CD4-positive, alpha-beta T cell treated with Interleukin-1 beta for 1 hour (primary cell): ENCODE results near the gene MCF2L2.
A peak's percentile ranks its signal among the peaks of the same experiment; 100 is the strongest.

ENCODE experiments used
- DNase-seq, 2 donors: peaks; one replicate each; pipeline ENCODE4 v3.0.0-alpha.2; 2020 to 2022

The MCF2L2 gene

GRCh38 chr3:183226333-183226890 lies 202.0 kb downstream of the MCF2L2 start:
- no peak for DNase-seq

- DNase-seq: peak; percentile 9 to 29
Observed at GRCh38 chr3:183224180-183224970, 204.0 kb downstream of the MCF2L2 start.

GRCh38 chr3:183222631-183223235 lies 205.7 kb downstream of the MCF2L2 start:
- no peak for DNase-seq

- DNase-seq: no peak
Observed at GRCh38 chr3:183220828-183221227, 207.6 kb downstream of the MCF2L2 start.

GRCh38 chr3:183218826-183219225 lies 209.6 kb downstream of the MCF2L2 start:
- no peak for DNase-seq

GRCh38 chr3:183217548-183218332 lies 210.7 kb downstream of the MCF2L2 start:
- DNase-seq: no peak

- DNase-seq: no peak
Observed at GRCh38 chr3:183215591-183216202, 212.7 kb downstream of the MCF2L2 start.

- DNase-seq: no peak
Observed at GRCh38 chr3:183214277-183214612, 214.2 kb downstream of the MCF2L2 start.

GRCh38 chr3:183213415-183214276 lies 214.8 kb downstream of the MCF2L2 start:
- no peak for DNase-seq

GRCh38 chr3:183212565-183212964 lies 215.9 kb downstream of the MCF2L2 start:
- peak; percentile 7 to 49 for DNase-seq

- no peak for DNase-seq
Observed at GRCh38 chr3:183212096-183212495, 216.3 kb downstream of the MCF2L2 start.

GRCh38 chr3:183211352-183211751 lies 217.1 kb downstream of the MCF2L2 start:
- DNase-seq: peak in 1 of 2 donors; percentile 10

- DNase-seq: peak in 1 of 2 donors; percentile 48
Observed at GRCh38 chr3:183210862-183211341, 217.5 kb downstream of the MCF2L2 start.

GRCh38 chr3:183210341-183210740 lies 218.1 kb downstream of the MCF2L2 start:
- no peak for DNase-seq

- DNase-seq: no peak
Observed at GRCh38 chr3:183208800-183209199, 219.6 kb downstream of the MCF2L2 start.

GRCh38 chr3:183208260-183208659 lies 220.2 kb downstream of the MCF2L2 start:
- no peak for DNase-seq

GRCh38 chr3:183203670-183204069 lies 224.7 kb downstream of the MCF2L2 start:
- no peak for DNase-seq

GRCh38 chr3:183202004-183202722 lies 226.3 kb downstream of the MCF2L2 start:
- DNase-seq: peak in 1 of 2 donors; percentile 40

GRCh38 chr3:183198939-183199338 lies 229.5 kb downstream of the MCF2L2 start:
- no peak for DNase-seq

- DNase-seq: no peak
Observed at GRCh38 chr3:183197734-183198133, 230.7 kb downstream of the MCF2L2 start.

GRCh38 chr3:183195266-183195665 lies 233.2 kb downstream of the MCF2L2 start:
- no peak for DNase-seq
